Uterus (tissue), 4 donors: ENCODE data around the gene DSG3. TPM values are rescaled to one million over a fixed set of nuclear protein-coding genes. Genes with fewer than 3 reads are reported as not detected.

Experiments
- DNase-seq, 2 donors: peaks; one replicate each; pipeline ENCODE4 v3.0.0-alpha.2; 2019 to 2020
- H3K27ac ChIP-seq, 2 donors: fragments of 200-600 bp; sonication (generic); 1 replicate in 1 of 2; 2 replicates in 1 of 2; pipeline ENCODE4 v1.5.1; 2016 to 2018
- H3K27me3 ChIP-seq, 2 donors: fragments of 200-600 bp; sonication (generic); one replicate each; pipeline ENCODE4 v1.5.1; 2018 to 2019; ENCODE audit warnings: control low read depth in 1 of 2
- H3K36me3 ChIP-seq, 2 donors: fragments of 200-600 bp; sonication (generic); one replicate each; pipeline ENCODE4 v1.5.1; 2019; ENCODE audit warnings: control low read depth in 1 of 2
- H3K4me1 ChIP-seq, 2 donors: fragments of 200-600 bp; sonication (generic); one replicate each; pipeline ENCODE4 v1.5.1; 2018 to 2019; ENCODE audit warnings: control low read depth in 1 of 2
- H3K4me3 ChIP-seq, 2 donors: fragments of 200-600 bp; sonication (generic); 1 replicate in 1 of 2; 2 replicates in 1 of 2; pipeline ENCODE4 v1.5.1; 2018 to 2019; ENCODE audit warnings: mild to moderate bottlenecking in 1 of 2
- H3K9me3 ChIP-seq, 2 donors: fragments of 200-600 bp; sonication (generic); one replicate each; pipeline ENCODE4 v1.5.1; 2019; ENCODE audit warnings: control low read depth in 1 of 2
- POLR2A ChIP-seq, 2 donors: fragments of 450-650 bp; IDR thresholded peaks; one replicate each; pipeline ENCODE4 v1.6.1; 2016; ENCODE audit warnings: antibody characterized with exemption in 2 of 2, mild to moderate bottlenecking in 1 of 2, moderate library complexity in 1 of 2
- intact Hi-C: fragments of 100-400 bp; cut with DNase I; formaldehyde crosslinking; loops from one replicate; pipeline ENCODE4 v1.15.1; 2023; ENCODE audit warnings: low total_unique reads
- total RNA-seq, 4 donors: library from RNA; depleted of rRNA in 3 of 4; stranded (reverse); fragments of >200 nt in 3 of 4; gene quantifications; one replicate each; pipeline versions ENCODE4 v1.1.0 to v1.2.4, GENCODE V29; 2014 to 2023
- TF ChIP-seq, protein P1 (sequence below), 4 experiments: fragments of 200-600 bp in 2 of 4; fragments of 450-650 bp in 2 of 4; sonication (generic) in 2 of 4; IDR thresholded peaks; one replicate each; pipeline ENCODE4 v1.5.1; 2016 to 2019; ENCODE audit warnings: antibody characterized with exemption in 4 of 4, mild to moderate bottlenecking in 2 of 4, moderate library complexity in 1 of 4
- donor health status: DM: yes; HTN: yes; CAD: no.

The DSG3 gene
- total RNA-seq, 4 donors from 2014 or later: 0.07 to 0.12 TPM; not detected in 2

DNA sequence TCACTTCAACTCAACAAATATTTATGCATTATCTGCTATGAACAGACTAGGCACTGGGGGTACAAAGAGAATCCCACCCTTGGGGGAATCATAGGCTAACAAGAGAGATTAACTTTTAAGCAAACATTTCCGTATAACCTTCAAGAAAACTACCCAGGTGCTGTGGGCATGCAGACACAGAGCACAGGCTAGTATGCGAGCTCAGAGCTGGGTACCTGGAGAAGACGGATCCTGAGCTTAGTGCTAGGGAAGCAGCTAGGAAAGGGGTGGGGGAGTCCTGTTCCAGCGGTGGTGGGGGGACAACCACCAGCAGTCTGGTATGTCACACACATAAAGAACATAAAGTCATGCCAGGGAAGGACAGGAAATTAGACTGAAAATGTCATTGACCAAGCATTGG lies 17.5 kb upstream of the DSG3 start:
- no peaks in the 10 kb centered on the region for H3K36me3 ChIP-seq
- DNase-seq: no peak
- intact Hi-C loops: no loop called here
- H3K27me3 ChIP-seq: no peaks in the 10 kb centered on the region
- no peaks in the 10 kb centered on the region for H3K4me1 ChIP-seq
- no peak overlapping the region for H3K4me3 ChIP-seq
- H3K27ac ChIP-seq: no peak overlapping the region
- H3K9me3 ChIP-seq: no peaks in the 10 kb centered on the region
- TF ChIP-seq, protein P1, sequence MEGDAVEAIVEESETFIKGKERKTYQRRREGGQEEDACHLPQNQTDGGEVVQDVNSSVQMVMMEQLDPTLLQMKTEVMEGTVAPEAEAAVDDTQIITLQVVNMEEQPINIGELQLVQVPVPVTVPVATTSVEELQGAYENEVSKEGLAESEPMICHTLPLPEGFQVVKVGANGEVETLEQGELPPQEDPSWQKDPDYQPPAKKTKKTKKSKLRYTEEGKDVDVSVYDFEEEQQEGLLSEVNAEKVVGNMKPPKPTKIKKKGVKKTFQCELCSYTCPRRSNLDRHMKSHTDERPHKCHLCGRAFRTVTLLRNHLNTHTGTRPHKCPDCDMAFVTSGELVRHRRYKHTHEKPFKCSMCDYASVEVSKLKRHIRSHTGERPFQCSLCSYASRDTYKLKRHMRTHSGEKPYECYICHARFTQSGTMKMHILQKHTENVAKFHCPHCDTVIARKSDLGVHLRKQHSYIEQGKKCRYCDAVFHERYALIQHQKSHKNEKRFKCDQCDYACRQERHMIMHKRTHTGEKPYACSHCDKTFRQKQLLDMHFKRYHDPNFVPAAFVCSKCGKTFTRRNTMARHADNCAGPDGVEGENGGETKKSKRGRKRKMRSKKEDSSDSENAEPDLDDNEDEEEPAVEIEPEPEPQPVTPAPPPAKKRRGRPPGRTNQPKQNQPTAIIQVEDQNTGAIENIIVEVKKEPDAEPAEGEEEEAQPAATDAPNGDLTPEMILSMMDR (IDR thresholded peaks at IDR 0.05): no peak
- TF ChIP-seq POLR2A (IDR thresholded peaks at IDR 0.05): no peak

DNA sequence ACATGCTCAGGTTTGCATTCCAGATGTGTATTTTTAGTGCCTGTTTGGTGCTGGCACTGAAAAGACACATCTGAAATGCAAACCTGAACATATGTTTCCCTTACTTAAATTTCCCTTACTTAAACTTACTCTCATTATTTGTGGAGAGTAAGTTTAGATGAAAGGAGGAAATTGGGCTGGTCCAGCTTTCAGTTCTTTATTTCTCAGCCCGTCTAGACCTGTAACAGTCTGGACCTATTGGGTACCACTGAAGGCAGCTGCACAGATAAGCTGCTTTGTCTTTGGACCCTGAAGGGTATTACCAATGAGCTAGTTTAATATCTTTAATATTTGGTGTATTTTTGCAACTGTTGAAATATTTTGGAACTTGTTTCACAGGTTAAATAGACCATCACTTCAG lies 17.0 kb upstream of the DSG3 start:
- Histone ChIP-seq H3K36me3 (no peaks in the 10 kb centered on the region), H3K9me3 (no peaks in the 10 kb centered on the region), H3K4me1 (no peaks in the 10 kb centered on the region), H3K27ac (no peak overlapping the region), H3K4me3 (no peak overlapping the region), H3K27me3 (no peaks in the 10 kb centered on the region)
- no peak for TF ChIP-seq POLR2A (IDR thresholded peaks at IDR 0.05)
- TF ChIP-seq, protein P1 (IDR thresholded peaks at IDR 0.05): no peak
- no peak for DNase-seq
- intact Hi-C loops: no loop called here

DNA sequence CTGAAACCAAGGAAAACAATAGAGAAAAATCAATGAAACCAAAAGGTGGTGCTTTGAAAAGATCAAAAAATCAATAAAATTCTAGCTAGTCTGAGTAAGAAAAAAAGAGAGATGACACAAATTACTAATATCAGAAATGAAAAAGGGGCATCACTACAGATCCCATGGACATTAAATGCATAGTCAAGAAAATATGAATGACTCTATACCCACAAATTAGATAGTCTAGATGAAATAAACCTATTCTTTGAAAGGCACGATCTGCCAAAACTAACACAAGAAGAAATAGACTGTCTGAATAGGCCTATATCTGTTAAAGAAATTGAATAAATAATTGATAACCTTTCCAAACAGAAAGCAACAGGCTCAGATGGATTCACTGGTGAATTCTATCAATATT lies 15.2 kb upstream of the DSG3 start:
- H3K27ac ChIP-seq: no peak overlapping the region
- no peaks in the 10 kb centered on the region for H3K27me3 ChIP-seq
- no peaks in the 10 kb centered on the region for H3K4me1 ChIP-seq
- H3K9me3 ChIP-seq: no peaks in the 10 kb centered on the region
- H3K4me3 ChIP-seq: no peak overlapping the region
- intact Hi-C loops: no loop called here
- TF ChIP-seq POLR2A (IDR thresholded peaks at IDR 0.05): no peak
- TF ChIP-seq, protein P1 (IDR thresholded peaks at IDR 0.05): no peak
- DNase-seq: no peak
- H3K36me3 ChIP-seq: no peaks in the 10 kb centered on the region

DNA sequence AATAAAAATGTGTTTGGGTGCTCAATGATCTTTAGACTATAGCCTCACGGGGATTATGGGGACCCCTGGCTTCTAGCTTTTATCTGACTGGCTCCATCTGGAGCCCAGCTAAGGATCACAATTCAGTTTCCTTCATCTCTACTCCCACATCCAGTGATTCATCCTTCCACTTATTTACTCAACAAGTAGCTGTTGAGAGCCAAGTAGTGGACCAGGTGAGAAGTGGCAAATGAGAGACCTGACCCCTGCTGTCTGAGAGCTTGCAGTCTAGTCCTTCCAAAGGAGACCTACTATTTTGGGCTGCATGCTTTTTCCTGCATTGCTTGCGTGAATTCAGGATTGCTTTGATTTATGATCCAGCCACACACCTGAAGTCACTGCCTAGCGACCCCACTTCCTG lies 10.7 kb upstream of the DSG3 start:
- no peak for TF ChIP-seq POLR2A (IDR thresholded peaks at IDR 0.05)
- no peaks in the 10 kb centered on the region for H3K9me3 ChIP-seq
- no peaks in the 10 kb centered on the region for H3K36me3 ChIP-seq
- H3K27ac ChIP-seq: no peak overlapping the region
- no peaks in the 10 kb centered on the region for H3K27me3 ChIP-seq
- intact Hi-C loops: no loop called here
- no peaks in the 10 kb centered on the region for H3K4me1 ChIP-seq
- H3K4me3 ChIP-seq: no peak overlapping the region
- no peak for DNase-seq

DNA sequence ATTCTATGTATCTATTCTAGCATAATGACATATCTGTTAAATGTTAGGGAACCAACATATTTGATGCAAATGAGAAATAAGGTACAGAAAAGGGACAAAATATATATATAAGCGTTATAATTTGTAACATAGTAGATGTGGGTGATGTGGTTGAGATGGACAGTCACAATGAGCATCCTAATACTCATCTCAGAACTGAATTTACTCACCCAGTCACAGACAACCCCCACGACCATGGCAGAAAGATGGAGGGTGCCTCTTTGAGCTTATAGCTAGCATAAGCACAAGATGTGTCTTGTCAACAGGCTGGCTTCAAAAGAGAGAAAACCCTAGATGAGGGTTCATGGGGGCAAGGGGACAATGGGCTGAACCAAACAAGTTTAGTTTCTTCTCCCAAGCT lies 9.1 kb upstream of the DSG3 start:
- H3K27me3 ChIP-seq: no peaks in the 10 kb centered on the region
- H3K4me1 ChIP-seq: no peaks in the 10 kb centered on the region
- no peak for DNase-seq
- H3K27ac ChIP-seq: no peak overlapping the region
- H3K9me3 ChIP-seq: no peaks in the 10 kb centered on the region
- H3K4me3 ChIP-seq: no peak overlapping the region
- intact Hi-C loops: no loop called here
- H3K36me3 ChIP-seq: no peaks in the 10 kb centered on the region
- TF ChIP-seq, protein P1 (IDR thresholded peaks at IDR 0.05): no peak
- TF ChIP-seq POLR2A (IDR thresholded peaks at IDR 0.05): no peak

DNA sequence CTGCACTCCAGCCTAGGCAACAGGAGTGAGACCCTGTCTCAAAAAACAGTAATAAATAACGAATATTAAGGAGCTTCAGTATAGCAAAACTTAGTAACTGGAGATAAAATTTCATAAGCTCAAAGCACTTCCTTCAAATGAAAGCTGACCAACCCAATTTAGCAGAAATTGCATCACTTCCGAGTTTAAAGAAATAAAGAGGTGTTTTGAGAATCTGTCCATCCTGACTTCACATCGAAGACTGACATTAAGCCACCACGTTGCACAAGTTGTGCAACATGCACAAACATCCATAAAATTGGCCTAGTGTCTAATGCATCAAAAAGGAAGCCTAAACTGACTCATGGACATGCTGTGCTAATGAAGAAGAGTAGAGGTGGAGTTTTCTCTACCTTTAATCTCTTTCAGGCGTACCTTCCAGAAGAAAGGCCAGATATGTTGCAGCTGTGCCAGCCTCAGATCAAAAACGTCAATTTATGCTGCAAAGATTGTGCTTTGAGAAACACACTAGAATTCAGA lies 7.7 kb upstream of the DSG3 start:
- TF ChIP-seq, protein P1 (IDR thresholded peaks at IDR 0.05): no peak
- TF ChIP-seq POLR2A (IDR thresholded peaks at IDR 0.05): no peak
- no peaks in the 10 kb centered on the region for H3K9me3 ChIP-seq

More for the DNA sequence above, 7.7 kb upstream of the DSG3 start:
- no peaks in the 10 kb centered on the region for H3K27me3 ChIP-seq
- no peaks in the 10 kb centered on the region for H3K36me3 ChIP-seq
- H3K4me1 ChIP-seq: no peaks in the 10 kb centered on the region
- H3K4me3 ChIP-seq: no peak overlapping the region
- H3K27ac ChIP-seq: no peak overlapping the region
- intact Hi-C loops: no loop called here
- DNase-seq: no peak
